Skeletal muscle satellite cell (primary cell): Measurements from ENCODE around the gene WASF3.

Experiments used
- H3K27me3 ChIP-seq: 2 replicates; pipeline ENCODE4 v1.7.0; 2013; ENCODE audit warnings: low read length; ENCODE audit not compliant: control insufficient read depth, insufficient read depth
- H3K36me3 ChIP-seq: 2 replicates; pipeline ENCODE4 v1.7.0; 2013; ENCODE audit warnings: mild to moderate bottlenecking, control low read depth, low read length; ENCODE audit not compliant: insufficient read depth
- H3K4me1 ChIP-seq: 2 replicates; pipeline ENCODE4 v1.7.0; 2013; ENCODE audit warnings: low read length; ENCODE audit not compliant: control insufficient read depth, insufficient read depth
- H3K4me2 ChIP-seq: 2 replicates; pipeline ENCODE4 v1.7.0; 2013; ENCODE audit warnings: mild to moderate bottlenecking, low read length
- H3K4me3 ChIP-seq: 2 replicates; pipeline ENCODE4 v1.7.0; 2013; ENCODE audit warnings: low read length
- H3K9ac ChIP-seq: 2 replicates; pipeline ENCODE4 v1.7.0; 2013; ENCODE audit warnings: mild to moderate bottlenecking, low read depth, low read length, moderate library complexity
- H3K9me3 ChIP-seq: replicated peaks from 2 replicates; pipeline ENCODE4 v1.7.0; 2013; ENCODE audit warnings: mild to moderate bottlenecking, control low read depth, low read length

WASF3 gene

GRCh38 chr13:26563713-26564112 lies 6.2 kb downstream of the WASF3 start:
- Histone ChIP-seq H3K4me3 (no peak overlapping the region), H3K9me3 (no peaks in the 10 kb centered on the region), H3K4me1 (peaks cover 21% of the 10 kb centered on the region)

GRCh38 chr13:26568132-26568815 lies 10.8 kb downstream of the WASF3 start:
- no peaks in the 10 kb centered on the region for H3K27me3 ChIP-seq
- no peak overlapping the region for H3K9ac ChIP-seq
- no peaks in the 10 kb centered on the region for H3K9me3 ChIP-seq
- no peaks in the 10 kb centered on the region for H3K36me3 ChIP-seq
- no peak overlapping the region for H3K4me3 ChIP-seq
- H3K4me2 ChIP-seq, result no peak overlapping the region
- H3K4me1 ChIP-seq, result no peaks in the 10 kb centered on the region

More at GRCh38 chr13:26563713-26564112, 6.2 kb downstream of the WASF3 start:
- Histone ChIP-seq H3K9ac (no peak overlapping the region), H3K4me2 (no peak overlapping the region), H3K27me3 (no peaks in the 10 kb centered on the region), H3K36me3 (no peaks in the 10 kb centered on the region)

- Histone ChIP-seq H3K4me3 (no peak overlapping the region), H3K4me2 (no peak overlapping the region), H3K9ac (no peak overlapping the region), H3K27me3 (no peaks in the 10 kb centered on the region), H3K9me3 (no peaks in the 10 kb centered on the region), H3K4me1 (no peaks in the 10 kb centered on the region), H3K36me3 (no peaks in the 10 kb centered on the region)
Observed at GRCh38 chr13:26571518-26571917, 14.0 kb downstream of the WASF3 start.

- Histone ChIP-seq H3K27me3 (no peaks in the 10 kb centered on the region), H3K9me3 (no peaks in the 10 kb centered on the region), H3K4me3 (no peak overlapping the region), H3K36me3 (no peaks in the 10 kb centered on the region), H3K4me2 (no peak overlapping the region), H3K4me1 (no peaks in the 10 kb centered on the region), H3K9ac (no peak overlapping the region)
Observed at GRCh38 chr13:26575244-26575643, 17.8 kb downstream of the WASF3 start.

GRCh38 chr13:26579580-26579979 lies 22.1 kb downstream of the WASF3 start:
- Histone ChIP-seq H3K27me3 (no peaks in the 10 kb centered on the region), H3K4me2 (no peak overlapping the region), H3K9me3 (no peaks in the 10 kb centered on the region), H3K4me1 (peaks cover 11% of the 10 kb centered on the region), H3K36me3 (no peaks in the 10 kb centered on the region), H3K4me3 (no peak overlapping the region), H3K9ac (no peak overlapping the region)

GRCh38 chr13:26583662-26584061 lies 26.2 kb downstream of the WASF3 start:
- Histone ChIP-seq H3K9ac (no peak overlapping the region), H3K4me2 (no peak overlapping the region)

GRCh38 chr13:26584713-26585112 lies 27.2 kb downstream of the WASF3 start:
- Histone ChIP-seq H3K4me1 (peaks cover 21% of the 10 kb centered on the region), H3K9ac (no peak overlapping the region), H3K4me3 (no peak overlapping the region)

More at GRCh38 chr13:26583662-26584061, 26.2 kb downstream of the WASF3 start:
- Histone ChIP-seq H3K9me3 (no peaks in the 10 kb centered on the region), H3K4me1 (peaks cover 21% of the 10 kb centered on the region), H3K4me3 (no peak overlapping the region), H3K27me3 (no peaks in the 10 kb centered on the region), H3K36me3 (no peaks in the 10 kb centered on the region)

GRCh38 chr13:26585136-26585535 lies 27.7 kb downstream of the WASF3 start:
- H3K4me3 ChIP-seq, result no peak overlapping the region
- no peaks in the 10 kb centered on the region for H3K9me3 ChIP-seq
- peak overlapping the region; percentile 62 for H3K4me2 ChIP-seq
- H3K36me3 ChIP-seq, result no peaks in the 10 kb centered on the region
- no peak overlapping the region for H3K9ac ChIP-seq
- H3K27me3 ChIP-seq, result no peaks in the 10 kb centered on the region
- H3K4me1 ChIP-seq, result peaks cover 21% of the 10 kb centered on the region

More at GRCh38 chr13:26584713-26585112, 27.2 kb downstream of the WASF3 start:
- Histone ChIP-seq H3K27me3 (no peaks in the 10 kb centered on the region), H3K36me3 (no peaks in the 10 kb centered on the region), H3K9me3 (no peaks in the 10 kb centered on the region), H3K4me2 (peak overlapping the region; percentile 62)

- Histone ChIP-seq H3K4me2 (no peak overlapping the region), H3K36me3 (no peaks in the 10 kb centered on the region), H3K9me3 (no peaks in the 10 kb centered on the region), H3K4me3 (no peak overlapping the region), H3K4me1 (peaks cover 21% of the 10 kb centered on the region), H3K27me3 (no peaks in the 10 kb centered on the region), H3K9ac (no peak overlapping the region)
Observed at GRCh38 chr13:26587251-26587650, 29.8 kb downstream of the WASF3 start.

GRCh38 chr13:26589226-26589625 lies 31.7 kb downstream of the WASF3 start:
- no peaks in the 10 kb centered on the region for H3K36me3 ChIP-seq
- no peak overlapping the region for H3K4me2 ChIP-seq
- H3K9me3 ChIP-seq, result no peaks in the 10 kb centered on the region
- H3K4me1 ChIP-seq, result peaks cover 13% of the 10 kb centered on the region
- H3K9ac ChIP-seq, result no peak overlapping the region
- H3K27me3 ChIP-seq, result no peaks in the 10 kb centered on the region
- H3K4me3 ChIP-seq, result no peak overlapping the region

- H3K4me3 ChIP-seq, result no peak overlapping the region
- H3K36me3 ChIP-seq, result no peaks in the 10 kb centered on the region
- H3K4me1 ChIP-seq, result peaks cover 8% of the 10 kb centered on the region
- no peak overlapping the region for H3K9ac ChIP-seq
- no peaks in the 10 kb centered on the region for H3K9me3 ChIP-seq
- H3K27me3 ChIP-seq, result no peaks in the 10 kb centered on the region
- peak overlapping the region; percentile 3 for H3K4me2 ChIP-seq
Observed at GRCh38 chr13:26589754-26590153, 32.3 kb downstream of the WASF3 start.

GRCh38 chr13:26590379-26590778 lies 32.9 kb downstream of the WASF3 start:
- no peaks in the 10 kb centered on the region for H3K9me3 ChIP-seq
- H3K4me1 ChIP-seq, result peaks cover 2% of the 10 kb centered on the region
- no peak overlapping the region for H3K9ac ChIP-seq

More at GRCh38 chr13:26590379-26590778, 32.9 kb downstream of the WASF3 start:
- Histone ChIP-seq H3K4me3 (no peak overlapping the region), H3K4me2 (no peak overlapping the region), H3K36me3 (no peaks in the 10 kb centered on the region), H3K27me3 (no peaks in the 10 kb centered on the region)
